GM12873 (cell line): ENCODE data around the gene PNMA1.

Source experiments
- CTCF ChIP-seq: IDR thresholded peaks from 2 replicates; pipeline ENCODE4 v1.5.1; 2012; ENCODE audit warnings: low read depth, mild to moderate bottlenecking, moderate library complexity, low read length, control low read depth; ENCODE audit not compliant: insufficient read depth; ENCODE audit errors: missing control alignments

The PNMA1 gene

GRCh38 chr14:73739174-73739898 lies 25.2 kb upstream of the PNMA1 start:
- TF ChIP-seq CTCF = no peak

- TF ChIP-seq CTCF = no peak
Measured at GRCh38 chr14:73738518-73739173, 24.5 kb upstream of the PNMA1 start.

- no peak for TF ChIP-seq CTCF
Measured at GRCh38 chr14:73736842-73737241, 22.7 kb upstream of the PNMA1 start.

GRCh38 chr14:73732006-73732405 lies 17.8 kb upstream of the PNMA1 start:
- TF ChIP-seq CTCF = no peak

- no peak for TF ChIP-seq CTCF
Measured at GRCh38 chr14:73731111-73731510, 16.9 kb upstream of the PNMA1 start.

- no peak for TF ChIP-seq CTCF
Measured at GRCh38 chr14:73729556-73730265, 15.5 kb upstream of the PNMA1 start.

- TF ChIP-seq CTCF = peak; percentile 95
Measured at GRCh38 chr14:73728717-73729330, 14.6 kb upstream of the PNMA1 start.
